HepG2 (cell line): Measurements from ENCODE around the gene LENEP. TPM values are rescaled to one million over a fixed set of nuclear protein-coding genes. Genes with fewer than 3 reads are reported as not detected.

Source experiments
- ARID4A ChIP-seq: sonication (generic); formaldehyde crosslinking; IDR thresholded peaks from 2 replicates; pipeline ENCODE4 v1.5.0; 2020; ENCODE audit warnings: mild to moderate bottlenecking, missing genetic modification reagents, borderline replicate concordance
- ARNTL ChIP-seq: sonication (generic); formaldehyde crosslinking; IDR thresholded peaks from 2 replicates; pipeline ENCODE4 v1.4.0; 2020; ENCODE audit warnings: mild to moderate bottlenecking, missing genetic modification reagents
- CEBPZ ChIP-seq: IDR thresholded peaks from 2 replicates; pipeline ENCODE4 v1.6.1; 2012; ENCODE audit warnings: low read length, improper control_type of control experiment
- GTF3A ChIP-seq: sonication (generic); formaldehyde crosslinking; conservative IDR thresholded peaks from 2 replicates; pipeline ENCODE4 v1.4.0; 2020; ENCODE audit warnings: mild to moderate bottlenecking, missing genetic modification reagents
- KDM5A ChIP-seq: fragments of 200-600 bp; sonication (generic); IDR thresholded peaks from 2 replicates; pipeline ENCODE4 v1.7.0; 2018; ENCODE audit warnings: antibody characterized with exemption, mild to moderate bottlenecking, low read length, borderline replicate concordance
- PHF8 ChIP-seq: sonication (generic); formaldehyde crosslinking; IDR thresholded peaks from 2 replicates; pipeline ENCODE4 v1.5.0; 2020; ENCODE audit warnings: missing genetic modification reagents
- PRMT3 ChIP-seq: sonication (generic); formaldehyde crosslinking; IDR thresholded peaks from 2 replicates; pipeline ENCODE4 v1.8.1; 2022; ENCODE audit warnings: low read depth, mild to moderate bottlenecking, moderate library complexity, missing genetic modification reagents, borderline replicate concordance
- SIN3A ChIP-seq: IDR thresholded peaks from 2 replicates; pipeline ENCODE4 v1.6.1; 2011; ENCODE audit warnings: low read depth, mild to moderate bottlenecking, control low read depth, low read length, borderline replicate concordance
- SNAI1 ChIP-seq: sonication (generic); formaldehyde crosslinking; IDR thresholded peaks from 2 replicates; pipeline ENCODE4 v1.5.0; 2020; ENCODE audit warnings: mild to moderate bottlenecking, missing genetic modification reagents, borderline replicate concordance
- TAF1 ChIP-seq: sonication (generic); formaldehyde crosslinking; IDR thresholded peaks from 2 replicates; pipeline ENCODE4 v1.4.0; 2020; ENCODE audit warnings: missing genetic modification reagents
- TGIF2 ChIP-seq: IDR thresholded peaks from 2 replicates; pipeline ENCODE4 v1.6.1; 2016; ENCODE audit warnings: control low read depth, missing compliant biosample characterization
- TOE1 ChIP-seq: sonication (generic); formaldehyde crosslinking; IDR thresholded peaks from 2 replicates; pipeline ENCODE4 v1.4.0; 2020; ENCODE audit warnings: mild to moderate bottlenecking, missing genetic modification reagents
- ZBTB21 ChIP-seq: sonication (generic); formaldehyde crosslinking; IDR thresholded peaks from 2 replicates; pipeline ENCODE4 v1.4.0; 2020; ENCODE audit warnings: missing genetic modification reagents
- ZBTB33 ChIP-seq: sonication (generic); formaldehyde crosslinking; IDR thresholded peaks from 2 replicates; pipeline ENCODE4 v1.4.0; 2020; ENCODE audit warnings: missing genetic modification reagents
- ZBTB39 ChIP-seq: sonication (generic); formaldehyde crosslinking; IDR thresholded peaks from 2 replicates; pipeline ENCODE4 v1.5.0; 2020; ENCODE audit warnings: missing genetic modification reagents
- ZFX ChIP-seq: sonication (generic); formaldehyde crosslinking; IDR thresholded peaks from 2 replicates; pipeline ENCODE4 v1.4.0; 2020; ENCODE audit warnings: mild to moderate bottlenecking, low read depth, missing genetic modification reagents, moderate library complexity
- ZNF337 ChIP-seq: sonication (generic); formaldehyde crosslinking; IDR thresholded peaks from 2 replicates; pipeline ENCODE4 v1.5.1; 2020; ENCODE audit warnings: missing genetic modification reagents, low read depth, mild to moderate bottlenecking, borderline replicate concordance
- polyA plus RNA-seq, 8 experiments: library from polyadenylated mRNA; depleted of rRNA in 3 of 8; stranded (reverse) in 7 of 8; unstranded in 1 of 8; fragments of >200 nt; fragmentation: Illumina TruSeq in 4 of 8; extraction: Trizol in 4 of 8; gene quantifications; 2 replicates each; pipeline versions ENCODE4 v1.2.1 to v1.2.3, GENCODE V29; 2011 to 2016; ENCODE audit warnings: low read depth in 4 of 8, missing spikeins in 1 of 8, mixed read lengths in 1 of 8; ENCODE audit not compliant: insufficient read depth in 1 of 8
- total RNA-seq, 5 experiments: library from RNA; depleted of rRNA; stranded (reverse); fragments of >200 nt; fragmentation: Illumina TruSeq; extraction: Trizol; gene quantifications; 2 replicates each; pipeline ENCODE4 v1.2.3, GENCODE V29; 2016; ENCODE audit warnings: low read depth in 1 of 5

Gene LENEP
- total and polyA plus RNA-seq, 2 of the 13 experiments (the other 11 are each of a cell fraction or from before 2014, with no cell fraction given) = 0.29 TPM; not detected in 1

GRCh38 chr1:155001425-155001674 is 8.0 kb downstream of the LENEP start (continued):
- TF ChIP-seq ZBTB33 (CRISPR knock-in tag) = no peak
- no peak for TF ChIP-seq SIN3A
- no peak for TF ChIP-seq SNAI1 (CRISPR knock-in tag)
- no peak for TF ChIP-seq TOE1 (CRISPR knock-in tag)
- no peak for TF ChIP-seq PHF8 (CRISPR knock-in tag)
- no peak for TF ChIP-seq ZBTB21 (CRISPR knock-in tag)
- TF ChIP-seq ARNTL (CRISPR knock-in tag) = no peak
- TF ChIP-seq CEBPZ = no peak
- 0 out of 2 replicates have a peak, but pooled peaks have one; percentile 35 for TF ChIP-seq ZBTB39 (CRISPR knock-in tag)
- TF ChIP-seq ZNF337 = no peak
- TF ChIP-seq KDM5A = peak; percentile 75; the same call in 1 of the 2 replicates
- TF ChIP-seq TAF1 (CRISPR knock-in tag) = no peak
- TF ChIP-seq GTF3A = 0 out of 2 replicates have a peak, but pooled peaks have one; percentile 5
- no peak for TF ChIP-seq ARID4A (CRISPR knock-in tag)
- TF ChIP-seq ZFX (CRISPR knock-in tag) = 0 out of 2 replicates have a peak, but pooled peaks have one; percentile 7
- TF ChIP-seq PRMT3 (CRISPR knock-in tag) = no peak
- 0 out of 2 replicates have a peak, but pooled peaks have one; percentile 3 for TF ChIP-seq TGIF2
